ENCODE data around the gene HASPIN.

- TF ChIP-seq CTCF (IDR thresholded peaks at IDR 0.05 in 8 of 11, conservative IDR thresholded peaks at IDR 0.05 in 3 of 11): no peak
- TF ChIP-seq POLR2A (IDR thresholded peaks at IDR 0.05): no peak
Measured at GRCh38 chr17:3689262-3690093, 34.2 kb upstream of the HASPIN start.

Data from spleen (tissue), 7 donors.